HUES64 (cell line): Measurements from ENCODE around the gene CTNNA3.
"Not testable (repeated sequence)": the region's sequence is repeated elsewhere in the genome, so short reads cannot be mapped to it uniquely, and the experiment has no call there.

Experiments
- H3K27ac ChIP-seq: 2 replicates; pipeline ENCODE4 v1.7.0; 2013; ENCODE audit warnings: low read depth, low read length, inconsistent platforms
- H3K27me3 ChIP-seq: 2 replicates; pipeline ENCODE4 v1.6.1; 2013; ENCODE audit warnings: mild to moderate bottlenecking, low read length; ENCODE audit not compliant: insufficient read depth
- H3K36me3 ChIP-seq: 2 replicates; pipeline ENCODE4 v1.6.1; 2013; ENCODE audit warnings: mild to moderate bottlenecking, low read length; ENCODE audit not compliant: insufficient read depth
- H3K4me1 ChIP-seq: 2 replicates; pipeline ENCODE4 v1.6.1; 2013; ENCODE audit warnings: mild to moderate bottlenecking, low read length, moderate library complexity; ENCODE audit not compliant: insufficient read depth
- H3K4me3 ChIP-seq: 2 replicates; pipeline ENCODE4 v1.5.1; 2013; ENCODE audit warnings: mild to moderate bottlenecking, low read length, moderate library complexity
- H3K9ac ChIP-seq: 2 replicates; pipeline ENCODE4 v1.6.1; 2013; ENCODE audit warnings: mild to moderate bottlenecking, low read depth, low read length
- H3K9me3 ChIP-seq: 2 replicates; pipeline ENCODE4 v1.6.1; 2013; ENCODE audit warnings: low read depth, low read length; ENCODE audit not compliant: insufficient read depth
- WGBS: fragments of 150-250, 120-280 bp; methylation state at CpG from one replicate; pipeline ENCODE4 v1.1.7; 2013; ENCODE audit warnings: missing lambda C conversion rate; 5-methylcytosine and 5-hydroxymethylcytosine counted together

CTNNA3 gene

DNA sequence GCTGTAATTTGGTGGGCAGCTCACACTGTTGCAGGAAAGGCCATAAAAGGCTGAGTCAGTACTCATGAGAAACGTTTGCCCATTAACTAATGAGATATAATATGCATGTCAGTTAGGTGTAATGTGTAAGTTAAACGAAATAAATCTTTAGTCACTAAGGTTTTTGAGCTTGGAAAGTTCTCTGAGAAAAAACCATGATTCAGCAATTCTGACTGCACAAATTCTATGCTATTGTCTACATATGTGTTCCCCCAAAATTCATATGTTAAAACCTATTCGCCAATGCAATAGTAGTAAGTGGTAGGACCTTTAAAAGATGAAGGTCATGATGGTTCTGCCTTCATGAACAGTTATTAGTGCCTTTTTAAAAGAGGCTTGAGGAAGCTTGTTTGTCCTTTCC lies 1329.8 kb downstream of the CTNNA3 start:
- Histone ChIP-seq H3K4me3 (no peak overlapping the region), H3K27ac (no peak overlapping the region), H3K27me3 (no peaks in the 10 kb centered on the region), H3K9me3 (0 out of 2 replicates have a peak, but pooled peaks cover 6% of the 10 kb centered on the region), H3K9ac (no peak overlapping the region), H3K4me1 (no peaks in the 10 kb centered on the region), H3K36me3 (no peaks in the 10 kb centered on the region)
- 90% methylated on average over 3 of the region's 3 CpGs for WGBS

DNA sequence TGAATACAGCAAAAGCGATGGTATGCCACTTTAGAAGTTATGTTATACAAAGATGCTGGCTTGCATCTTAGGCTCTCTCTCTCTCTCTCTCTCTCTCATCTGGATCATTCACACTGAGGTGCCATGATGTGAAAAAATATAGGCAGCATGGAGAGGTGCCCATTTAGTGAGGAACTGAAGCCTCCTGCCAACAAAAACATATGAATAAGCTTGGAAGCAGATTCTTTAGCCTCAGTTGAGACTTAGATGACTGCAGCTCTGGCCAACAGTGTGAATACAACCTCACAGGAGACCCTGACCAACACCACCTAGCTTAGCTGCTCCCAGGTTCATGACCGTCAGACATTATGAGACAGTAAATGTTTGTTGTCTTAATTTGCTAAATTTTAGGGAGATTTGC lies 1330.3 kb downstream of the CTNNA3 start:
- no peaks in the 10 kb centered on the region for H3K36me3 ChIP-seq
- H3K27ac ChIP-seq, result no peak overlapping the region
- WGBS, result 77% methylated on average over 2 of the region's 2 CpGs
- no peaks in the 10 kb centered on the region for H3K4me1 ChIP-seq
- no peak overlapping the region for H3K4me3 ChIP-seq
- H3K9me3 ChIP-seq, result 0 out of 2 replicates have a peak, but pooled peaks cover 6% of the 10 kb centered on the region
- H3K9ac ChIP-seq, result no peak overlapping the region
- H3K27me3 ChIP-seq, result no peaks in the 10 kb centered on the region

DNA sequence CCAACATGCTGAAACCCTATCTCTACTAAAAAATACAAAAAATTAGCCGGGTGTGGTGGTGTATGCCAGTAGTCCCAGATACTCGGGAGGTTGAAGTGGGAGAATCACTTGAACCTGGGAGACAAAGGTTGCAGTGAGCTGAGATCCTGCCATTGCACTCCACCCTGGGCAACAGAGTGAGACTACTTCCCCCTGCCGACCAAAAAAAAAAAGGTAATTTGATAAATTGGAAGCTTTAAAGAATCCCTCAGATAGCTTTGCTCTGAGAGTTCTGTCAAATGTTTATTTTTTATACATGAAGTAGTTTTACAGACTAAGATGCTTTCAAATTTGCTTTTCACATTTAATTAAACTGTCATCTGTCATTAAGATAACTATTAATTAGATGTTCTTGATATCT lies 1333.5 kb downstream of the CTNNA3 start:
- Histone ChIP-seq H3K4me3 (no peak overlapping the region), H3K36me3 (no peaks in the 10 kb centered on the region), H3K27me3 (no peaks in the 10 kb centered on the region), H3K27ac (no peak overlapping the region), H3K9ac (no peak overlapping the region), H3K4me1 (no peaks in the 10 kb centered on the region), H3K9me3 (0 out of 2 replicates have a peak, but pooled peaks cover 6% of the 10 kb centered on the region)
- 94% methylated on average over 3 of the region's 3 CpGs for WGBS

DNA sequence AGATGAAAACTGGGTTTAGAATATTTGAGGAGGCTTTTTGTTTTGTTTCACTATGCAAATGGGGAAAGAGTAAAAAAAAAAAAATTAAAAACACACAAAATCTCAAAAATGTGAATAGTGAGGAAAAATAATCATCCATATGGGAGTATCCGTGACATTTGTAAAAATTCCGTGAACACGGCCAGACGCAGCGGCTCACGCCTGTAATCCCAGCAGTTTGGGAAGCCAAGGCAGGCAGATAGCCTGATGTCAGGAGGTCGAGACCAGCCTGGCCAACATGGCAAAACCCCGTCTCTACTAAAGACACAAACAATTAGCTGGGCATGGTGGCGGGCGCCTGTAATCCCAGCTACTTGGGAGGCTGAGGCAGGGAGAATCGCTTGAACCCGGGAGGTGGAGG lies 1342.2 kb downstream of the CTNNA3 start:
- H3K36me3 ChIP-seq, H3K27ac ChIP-seq, H3K4me3 ChIP-seq, H3K9ac ChIP-seq, H3K9me3 ChIP-seq, H3K27me3 ChIP-seq: not testable (repeated sequence)
- 94% methylated on average over 12 of the region's 12 CpGs for WGBS
- peaks cover 12% of the 10 kb centered on the region; the same call in 1 of the 2 replicates for H3K4me1 ChIP-seq

DNA sequence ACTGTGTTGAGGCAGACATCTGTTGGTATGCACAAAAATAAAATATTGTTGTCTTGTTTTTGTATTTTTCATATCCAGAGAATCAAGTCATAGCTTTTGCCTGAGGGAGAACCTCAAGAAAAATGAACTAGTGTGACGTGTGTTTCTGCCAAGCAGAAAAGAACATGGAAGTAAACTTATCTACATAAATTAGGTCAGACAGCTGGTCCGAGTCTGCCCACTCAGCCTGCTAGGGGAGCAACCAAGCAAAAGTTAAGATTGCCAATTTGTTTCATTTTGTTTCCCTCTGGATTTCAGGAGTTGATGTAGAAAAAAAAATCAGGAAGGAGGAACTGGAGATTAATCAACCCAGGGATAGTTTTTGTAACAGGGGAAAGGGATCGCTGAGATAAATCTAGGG lies 1342.6 kb downstream of the CTNNA3 start:
- Histone ChIP-seq H3K4me1 (peaks cover 12% of the 10 kb centered on the region; the same call in 1 of the 2 replicates), H3K9ac (no peak overlapping the region), H3K9me3 (no peaks in the 10 kb centered on the region), H3K36me3 (no peaks in the 10 kb centered on the region), H3K27ac (no peak overlapping the region), H3K27me3 (no peaks in the 10 kb centered on the region), H3K4me3 (no peak overlapping the region)
- WGBS, result 99% methylated on average over 3 of the region's 3 CpGs

DNA sequence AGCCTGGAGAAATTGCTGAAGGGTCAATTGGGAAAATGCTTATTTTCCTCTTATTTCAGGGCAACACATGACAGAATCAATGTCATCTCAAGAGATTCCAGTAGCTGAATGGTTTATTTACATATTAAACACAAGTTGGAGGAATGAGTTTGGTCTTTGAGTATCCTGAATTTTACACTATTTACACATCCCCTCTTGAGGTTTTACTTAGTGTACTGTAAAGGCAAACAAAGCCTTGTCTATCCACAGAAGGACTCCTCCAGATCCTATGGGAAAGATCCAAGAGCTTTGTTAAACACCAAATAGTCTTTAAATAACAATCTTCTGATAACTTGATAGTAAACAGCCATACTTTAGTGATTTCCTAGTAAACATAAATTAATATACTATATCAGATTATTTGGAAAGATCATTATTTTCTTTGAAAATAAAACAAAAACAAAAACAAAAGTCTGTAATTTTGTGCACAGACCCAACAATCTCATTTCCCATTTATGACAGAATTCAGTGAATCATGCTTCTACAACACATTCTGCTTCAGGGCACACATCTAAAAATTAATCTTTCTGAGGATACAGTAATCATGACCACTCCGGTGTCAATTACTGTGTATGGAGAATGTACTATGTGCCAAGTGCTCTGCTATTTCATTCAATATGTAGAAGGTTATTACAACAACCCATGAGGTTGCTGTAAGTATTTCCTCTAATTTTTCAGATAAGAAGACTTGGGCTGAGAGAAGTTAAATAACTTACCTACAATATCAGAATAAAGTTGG lies 1345.2 kb downstream of the CTNNA3 start:
- no peaks in the 10 kb centered on the region for H3K36me3 ChIP-seq
- H3K9me3 ChIP-seq, result no peaks in the 10 kb centered on the region
- no peak overlapping the region for H3K27ac ChIP-seq
- H3K9ac ChIP-seq, result no peak overlapping the region
- H3K27me3 ChIP-seq, result no peaks in the 10 kb centered on the region
- no peak overlapping the region for H3K4me3 ChIP-seq
- no CpG with 5 or more reads among the region's 1 CpG for WGBS
- peaks cover 12% of the 10 kb centered on the region; the same call in 1 of the 2 replicates for H3K4me1 ChIP-seq

DNA sequence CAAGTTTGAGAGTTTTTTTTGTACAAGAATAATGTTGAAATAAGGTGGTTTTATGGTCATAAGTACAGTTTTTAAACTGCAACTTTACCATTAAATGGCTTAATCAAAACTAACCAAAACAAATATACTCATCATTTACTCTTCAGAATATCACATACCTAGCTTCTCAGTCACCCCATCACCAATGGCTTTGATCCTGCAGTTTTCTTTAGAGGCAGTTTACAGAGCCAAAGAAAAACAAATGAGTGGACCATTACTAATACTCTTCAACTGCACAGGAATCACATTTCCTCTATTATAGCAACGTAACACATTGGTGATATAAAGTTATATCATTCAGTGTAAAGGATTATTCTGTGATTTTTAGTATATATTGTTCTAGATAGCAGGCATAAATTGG lies 1346.3 kb downstream of the CTNNA3 start:
- no peaks in the 10 kb centered on the region for H3K36me3 ChIP-seq
- no peaks in the 10 kb centered on the region for H3K27me3 ChIP-seq
- WGBS, result 86% methylated on average over 1 of the region's 1 CpG
- H3K9ac ChIP-seq, result no peak overlapping the region
- no peak overlapping the region for H3K4me3 ChIP-seq
- H3K9me3 ChIP-seq, result no peaks in the 10 kb centered on the region
- H3K27ac ChIP-seq, result no peak overlapping the region
- peaks cover 12% of the 10 kb centered on the region; the same call in 1 of the 2 replicates for H3K4me1 ChIP-seq

DNA sequence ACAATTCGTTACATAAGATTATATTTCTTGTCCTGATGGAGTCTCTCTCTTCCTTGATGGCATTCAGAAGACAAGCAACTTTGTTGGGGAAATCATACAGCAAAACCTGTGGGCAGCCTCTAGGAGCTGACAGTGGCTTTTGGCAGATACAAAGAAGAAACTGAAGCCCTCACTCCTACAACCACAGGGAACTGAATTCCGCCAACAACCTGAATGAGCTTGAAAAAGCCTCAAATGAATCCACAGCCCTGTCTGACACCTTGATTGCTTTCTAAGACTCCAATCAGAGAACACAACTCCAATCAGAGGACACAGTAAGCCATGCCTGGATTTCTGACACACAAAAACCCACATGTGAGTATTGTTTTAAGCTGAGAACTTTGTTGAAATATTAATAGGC lies 1346.9 kb downstream of the CTNNA3 start:
- no peak overlapping the region for H3K4me3 ChIP-seq
- 86% methylated on average over 2 of the region's 2 CpGs for WGBS

DNA sequence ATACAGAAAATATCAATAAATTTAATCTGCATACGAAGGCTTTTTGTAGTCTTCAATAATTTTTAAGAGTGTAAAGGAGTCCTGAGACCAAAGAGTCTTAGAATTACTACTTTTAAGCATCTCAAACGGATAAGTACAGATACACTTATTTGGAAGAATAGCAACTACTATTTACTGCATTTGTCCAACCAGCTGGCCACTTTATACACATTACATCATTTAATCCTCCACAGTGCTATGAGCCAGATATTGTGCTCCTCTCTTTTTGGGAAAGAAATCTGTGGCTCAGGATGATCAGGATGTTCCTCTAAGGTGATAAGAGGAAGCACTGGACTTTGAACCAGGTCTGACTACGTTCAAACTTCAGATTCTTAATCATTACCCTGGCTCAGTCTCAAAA lies 1358.8 kb downstream of the CTNNA3 start:
- Histone ChIP-seq H3K9ac (no peak overlapping the region), H3K27me3 (no peaks in the 10 kb centered on the region), H3K4me1 (no peaks in the 10 kb centered on the region), H3K27ac (no peak overlapping the region), H3K9me3 (peaks cover 21% of the 10 kb centered on the region), H3K36me3 (no peaks in the 10 kb centered on the region), H3K4me3 (no peak overlapping the region)
- 68% methylated on average over 3 of the region's 3 CpGs for WGBS

More for the DNA sequence above, 1346.9 kb downstream of the CTNNA3 start:
- no peak overlapping the region for H3K27ac ChIP-seq
- H3K36me3 ChIP-seq, result no peaks in the 10 kb centered on the region
- H3K4me1 ChIP-seq, result peaks cover 12% of the 10 kb centered on the region; the same call in 1 of the 2 replicates
- no peak overlapping the region for H3K9ac ChIP-seq
- no peaks in the 10 kb centered on the region for H3K27me3 ChIP-seq
- no peaks in the 10 kb centered on the region for H3K9me3 ChIP-seq

DNA sequence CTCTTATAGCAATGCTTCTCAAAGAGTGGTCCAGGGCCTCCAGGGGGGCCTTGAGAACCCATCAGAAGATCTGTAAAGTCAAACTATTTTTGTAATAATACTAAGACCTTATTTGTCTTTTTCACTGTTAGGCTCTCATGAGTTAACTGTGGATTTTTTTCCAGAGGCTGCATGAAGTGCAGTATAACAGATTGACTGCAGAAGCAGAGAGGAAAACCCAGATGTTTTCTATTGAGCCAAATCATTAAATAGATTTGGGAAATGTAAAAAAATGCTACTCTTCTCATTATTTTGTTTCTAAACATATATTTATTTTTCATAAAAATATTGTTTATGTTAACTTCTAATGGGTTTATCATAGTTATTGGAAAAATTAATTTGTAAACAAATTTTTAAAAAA lies 1359.2 kb downstream of the CTNNA3 start:
- Histone ChIP-seq H3K27ac (no peak overlapping the region), H3K4me1 (no peaks in the 10 kb centered on the region), H3K9ac (no peak overlapping the region), H3K36me3 (no peaks in the 10 kb centered on the region), H3K27me3 (no peaks in the 10 kb centered on the region), H3K4me3 (no peak overlapping the region), H3K9me3 (peaks cover 21% of the 10 kb centered on the region)

DNA sequence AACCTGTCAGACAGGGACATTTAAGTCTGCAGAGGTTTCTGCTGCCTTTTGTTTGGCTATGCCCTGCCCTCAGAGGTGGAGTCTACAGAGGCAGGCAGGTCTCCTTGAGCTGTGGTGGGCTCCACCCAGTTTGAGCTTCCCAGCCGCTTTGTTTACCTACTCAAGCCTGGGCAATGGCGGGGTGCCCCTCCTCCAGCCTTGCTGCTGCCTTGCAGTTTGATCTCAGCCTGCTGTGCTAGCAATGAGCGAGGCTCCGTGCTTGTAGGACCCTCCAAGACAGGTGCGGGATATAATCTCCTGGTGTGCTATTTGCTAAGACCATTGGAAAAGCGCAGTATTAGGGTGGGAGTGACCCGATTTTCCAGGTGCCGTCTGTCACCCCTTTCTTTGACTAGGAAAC lies 1360.2 kb downstream of the CTNNA3 start:
- H3K9me3 ChIP-seq, result peaks cover 21% of the 10 kb centered on the region
- not testable (repeated sequence) for H3K4me1 ChIP-seq, H3K36me3 ChIP-seq, H3K27me3 ChIP-seq, H3K27ac ChIP-seq, H3K9ac ChIP-seq, H3K4me3 ChIP-seq
- 98% methylated on average over 8 of the region's 8 CpGs for WGBS

DNA sequence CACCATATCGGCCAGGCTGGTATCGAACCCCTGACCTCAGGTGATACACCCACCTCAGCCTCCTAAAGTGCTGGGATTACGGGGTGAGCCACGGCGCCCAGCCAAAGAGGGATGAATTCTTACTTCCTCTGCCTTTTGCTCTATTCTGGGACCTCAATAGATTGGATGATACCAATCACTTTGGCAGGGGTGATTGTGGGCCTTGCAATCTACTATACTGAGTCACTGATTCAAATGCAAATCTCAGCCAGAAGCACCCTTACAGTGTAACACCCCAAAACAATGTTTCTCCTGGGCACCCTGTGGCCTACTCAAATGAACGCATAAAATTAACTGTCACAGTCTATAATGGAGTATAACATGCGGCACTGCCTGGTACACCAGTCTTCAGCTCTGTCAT lies 1366.8 kb downstream of the CTNNA3 start:
- Histone ChIP-seq H3K27me3 (no peaks in the 10 kb centered on the region), H3K9me3 (no peaks in the 10 kb centered on the region), H3K9ac (no peak overlapping the region), H3K4me1 (no peaks in the 10 kb centered on the region), H3K36me3 (no peaks in the 10 kb centered on the region), H3K4me3 (no peak overlapping the region), H3K27ac (no peak overlapping the region)
- 91% methylated on average over 7 of the region's 7 CpGs for WGBS
